ENCODE results near the gene ATG2B.

GRCh38 chr14:96257056-96257455 lies 106.1 kb downstream of the ATG2B start:
- TF ChIP-seq CTCF (IDR thresholded peaks at IDR 0.05; ENCODE audit: low read depth, low read length) (no peak), EZH2phosphoT487 (IDR thresholded peaks at IDR 0.05; ENCODE audit: low read depth) (no peak)
